Measurements from ENCODE around the gene JHY. TPM values are rescaled to one million over a fixed set of nuclear protein-coding genes. Genes with fewer than 3 reads are reported as not detected.
A peak's percentile ranks its signal among the peaks of the same experiment; 100 is the strongest.

Gene JHY
- total and polyA plus RNA-seq, 8 donors: 0.45 to 13.4 (median 1.4) TPM; not detected in 1

DNA sequence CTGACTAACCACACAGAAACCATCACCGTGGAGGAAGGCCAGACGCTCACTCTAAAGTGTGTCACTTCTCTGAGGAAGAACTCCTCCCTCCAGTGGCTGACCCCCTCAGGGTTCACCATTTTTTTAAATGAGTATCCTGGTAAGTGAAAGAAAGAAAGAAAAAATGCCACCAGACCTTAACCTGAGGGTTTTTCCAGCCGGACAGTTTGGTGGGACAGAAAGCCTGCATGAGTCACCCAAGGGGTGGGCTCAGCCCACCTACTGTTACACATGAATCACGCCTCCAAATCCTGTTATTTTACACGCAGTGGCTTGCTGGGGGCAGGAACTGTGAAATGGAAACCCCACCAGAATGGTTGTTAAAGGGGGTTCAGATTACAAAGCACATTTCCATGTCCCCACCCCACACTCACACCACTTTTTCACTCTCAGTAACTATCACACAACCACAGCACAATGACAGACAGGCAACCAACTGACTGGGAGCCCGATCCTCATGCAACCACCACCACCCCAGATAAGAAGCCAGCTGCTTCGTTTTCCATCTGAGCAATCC is 32.4 kb upstream of the JHY start:
- Histone ChIP-seq H3K27ac (no peak overlapping the region), H3K4me1 (no peaks in the 10 kb centered on the region), H3K36me3 (no peaks in the 10 kb centered on the region), H3K4me3 (no peak overlapping the region), H3K27me3 (peaks cover 0 to 10% (median 0%) of the 10 kb centered on the region in 3 donors), H3K9me3 (no peaks in the 10 kb centered on the region)
- WGBS, 5 donors: 37 to 48% (median 42%) methylated on average over 7 of the region's 7 CpGs
- intact Hi-C loops (cut with DNase I; ENCODE audit: low total_unique reads): loop anchor here (5.0 to 10.0 kb wide), 2 partner anchors 65 to 218 kb away; no protein-coding TSS in a partner anchor
- DNase-seq: peak in 1 of 2 donors; percentile 17
- no peak for TF ChIP-seq POLR2AphosphoS5 (IDR thresholded peaks at IDR 0.05)
- TF ChIP-seq POLR2A (IDR thresholded peaks at IDR 0.05): no peak
- TF ChIP-seq EP300 (IDR thresholded peaks at IDR 0.05): no peak
- no peak for TF ChIP-seq CTCF (IDR thresholded peaks at IDR 0.05)

DNA sequence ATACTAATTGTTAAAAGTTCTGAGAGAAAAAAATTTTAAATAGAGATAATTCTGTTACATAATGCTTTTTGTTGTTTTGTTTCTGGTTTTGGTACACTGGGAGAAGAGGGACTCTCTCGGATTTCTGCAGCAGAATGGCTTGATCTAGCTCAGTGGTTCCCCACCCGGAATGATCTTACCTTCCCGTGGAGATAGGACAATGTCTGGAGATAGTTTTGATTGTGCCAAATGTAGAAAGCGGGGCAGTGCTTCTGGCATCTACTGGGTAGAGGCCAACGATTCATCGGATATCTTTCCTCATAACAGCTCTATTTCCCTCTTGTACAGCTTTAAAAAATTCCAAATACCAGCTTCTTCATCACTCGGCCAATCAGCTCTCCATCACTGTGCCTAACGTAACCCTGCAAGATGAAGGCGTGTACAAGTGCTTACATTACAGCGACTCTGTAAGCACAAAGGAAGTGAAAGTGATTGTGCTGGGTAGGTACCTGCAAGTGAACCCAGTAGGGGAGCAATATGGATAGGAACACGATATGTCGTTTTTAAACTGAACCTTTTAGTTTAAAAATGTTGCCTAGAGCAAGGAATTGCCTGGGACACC is 31.1 kb upstream of the JHY start:
- intact Hi-C loops (cut with DNase I; ENCODE audit: low total_unique reads): loop anchor here (5.0 to 10.0 kb wide), 2 partner anchors 67 to 219 kb away; no protein-coding TSS in a partner anchor
- DNase-seq: peak in 1 of 2 donors; percentile 42
- no peaks in the 10 kb centered on the region for H3K9me3 ChIP-seq
- no peaks in the 10 kb centered on the region for H3K36me3 ChIP-seq
- no peak for TF ChIP-seq CTCF (IDR thresholded peaks at IDR 0.05)
- TF ChIP-seq EP300 (IDR thresholded peaks at IDR 0.05): no peak
- no peak for TF ChIP-seq POLR2AphosphoS5 (IDR thresholded peaks at IDR 0.05)
- no peak overlapping the region for H3K27ac ChIP-seq
- H3K4me1 ChIP-seq: peaks cover 0 to under 1% (median 0%) of the 10 kb centered on the region in 4 donors
- peaks cover 0 to 10% (median 0%) of the 10 kb centered on the region in 3 donors for H3K27me3 ChIP-seq
- no peak overlapping the region for H3K4me3 ChIP-seq
- 59 to 74% (median 64%) methylated on average over 12 of the region's 12 CpGs for WGBS, 5 donors

DNA sequence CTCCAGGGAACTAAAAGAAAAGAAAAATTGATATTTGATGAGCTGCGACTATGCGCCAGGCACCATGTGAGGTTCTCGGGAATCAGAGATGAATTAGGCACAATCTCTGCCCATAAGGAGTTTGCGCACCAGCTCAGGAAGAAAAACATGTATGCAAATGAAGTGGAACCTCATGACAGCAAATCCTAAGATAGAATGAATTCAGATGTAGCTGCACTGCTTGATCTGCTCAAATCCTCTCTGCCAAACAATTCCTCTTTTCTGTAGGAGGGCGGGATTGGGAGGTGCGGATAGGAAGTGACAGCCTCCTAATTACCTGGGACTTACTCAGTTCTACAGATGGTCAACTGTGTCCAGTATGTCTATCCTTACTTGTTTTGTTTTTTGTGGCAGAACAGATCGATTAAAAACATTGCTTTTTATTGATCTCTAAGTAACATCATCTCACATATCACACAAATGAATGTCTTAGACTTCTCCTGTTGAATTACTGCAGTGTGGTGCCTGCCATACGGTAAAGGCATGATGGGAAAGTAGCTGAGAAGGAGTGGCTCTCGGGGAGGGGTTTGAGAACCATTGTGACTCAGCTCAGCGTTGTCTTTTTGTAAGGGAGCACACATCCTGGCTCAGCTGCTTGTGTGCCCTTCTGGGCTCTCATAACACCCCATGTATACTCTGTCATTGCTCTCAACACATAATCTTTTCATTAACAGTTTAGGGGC is 30.3 kb upstream of the JHY start:
- Histone ChIP-seq H3K4me1 (peaks cover 0 to 7% (median 0%) of the 10 kb centered on the region in 4 donors), H3K27me3 (peaks cover 0 to 10% (median 0%) of the 10 kb centered on the region in 3 donors), H3K36me3 (no peaks in the 10 kb centered on the region), H3K4me3 (no peak overlapping the region), H3K27ac (no peak overlapping the region), H3K9me3 (no peaks in the 10 kb centered on the region)
- intact Hi-C loops (cut with DNase I; ENCODE audit: low total_unique reads): loop anchor here (5.0 to 10.0 kb wide), 2 partner anchors 67 to 220 kb away; no protein-coding TSS in a partner anchor
- DNase-seq: no peak
- no peak for TF ChIP-seq POLR2A (IDR thresholded peaks at IDR 0.05)
- no peak for TF ChIP-seq EP300 (IDR thresholded peaks at IDR 0.05)
- no peak for TF ChIP-seq POLR2AphosphoS5 (IDR thresholded peaks at IDR 0.05)
- no peak for TF ChIP-seq CTCF (IDR thresholded peaks at IDR 0.05)
- 69 to 74% (median 73%) methylated on average over 10 of the region's 10 CpGs for WGBS, 5 donors

- Histone ChIP-seq H3K27me3 (peaks cover 0 to 11% (median 0%) of the 10 kb centered on the region in 3 donors), H3K4me1 (peaks cover 0 to 7% (median 0%) of the 10 kb centered on the region in 4 donors), H3K36me3 (no peaks in the 10 kb centered on the region), H3K9me3 (no peaks in the 10 kb centered on the region), H3K27ac (no peak overlapping the region), H3K4me3 (no peak overlapping the region)
- no peak for TF ChIP-seq POLR2A (IDR thresholded peaks at IDR 0.05)
- no peak for TF ChIP-seq EP300 (IDR thresholded peaks at IDR 0.05)
- TF ChIP-seq CTCF (IDR thresholded peaks at IDR 0.05): no peak
- no peak for TF ChIP-seq POLR2AphosphoS5 (IDR thresholded peaks at IDR 0.05)
- 90 to 95% (median 92%) methylated on average over 5 of the region's 5 CpGs for WGBS, 5 donors
- no peak for DNase-seq
- intact Hi-C loops (cut with DNase I; ENCODE audit: low total_unique reads): loop anchor here (5.0 to 10.0 kb wide), 2 partner anchors 68 to 220 kb away; no protein-coding TSS in a partner anchor
Measured at GRCh38 chr11:122852796-122853160, 29.8 kb upstream of the JHY start.

Data from stomach (tissue), 9 donors.